ENCODE data around the gene MAP1S.
A peak's percentile ranks its signal among the peaks of the same experiment; 100 is the strongest.

Gene MAP1S

DNA sequence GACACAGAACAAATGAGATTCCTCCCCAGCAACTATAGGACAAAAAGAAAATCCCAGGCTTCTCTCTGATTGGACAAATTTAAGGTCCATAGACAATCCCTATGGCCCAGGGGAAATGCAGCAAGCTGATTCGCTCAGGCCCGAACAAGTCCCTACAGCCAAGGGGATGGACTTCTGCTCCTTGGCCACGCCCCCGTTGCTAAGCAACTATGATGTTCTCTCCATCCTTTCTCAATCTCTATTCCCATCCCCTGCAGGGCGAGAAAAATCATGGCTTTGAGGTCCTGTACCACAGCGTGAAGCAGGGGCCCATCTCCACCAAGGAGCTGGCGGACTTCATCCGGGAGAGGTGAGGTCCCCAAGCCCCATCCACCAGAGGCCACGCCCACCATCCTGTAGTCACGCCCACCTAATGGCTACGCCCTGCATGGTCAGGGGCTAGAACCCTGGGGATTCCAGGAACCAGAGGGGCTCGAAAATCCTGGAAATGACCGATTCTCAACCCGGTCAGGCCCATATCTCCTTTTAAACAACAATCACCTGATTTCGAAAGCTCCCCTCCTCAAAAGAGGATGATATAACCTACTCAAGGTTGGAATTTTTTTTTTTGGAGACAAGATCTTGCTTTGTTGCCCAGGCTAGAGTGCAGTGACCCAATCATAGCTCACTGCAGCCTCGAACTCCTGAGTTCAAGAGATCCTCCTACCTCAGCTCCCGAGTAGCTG is 43.4 kb downstream of the MAP1S start:
- Histone ChIP-seq H3K27me3 (no peaks in the 10 kb centered on the region), H3K4me1 (no peaks in the 10 kb centered on the region), H3K4me3 (ENCODE audit: low read depth, low read length) (peak overlapping the region; percentile 60), H3K9me3 (no peaks in the 10 kb centered on the region), H3K36me3 (no peaks in the 10 kb centered on the region)
- TF ChIP-seq, protein P1, sequence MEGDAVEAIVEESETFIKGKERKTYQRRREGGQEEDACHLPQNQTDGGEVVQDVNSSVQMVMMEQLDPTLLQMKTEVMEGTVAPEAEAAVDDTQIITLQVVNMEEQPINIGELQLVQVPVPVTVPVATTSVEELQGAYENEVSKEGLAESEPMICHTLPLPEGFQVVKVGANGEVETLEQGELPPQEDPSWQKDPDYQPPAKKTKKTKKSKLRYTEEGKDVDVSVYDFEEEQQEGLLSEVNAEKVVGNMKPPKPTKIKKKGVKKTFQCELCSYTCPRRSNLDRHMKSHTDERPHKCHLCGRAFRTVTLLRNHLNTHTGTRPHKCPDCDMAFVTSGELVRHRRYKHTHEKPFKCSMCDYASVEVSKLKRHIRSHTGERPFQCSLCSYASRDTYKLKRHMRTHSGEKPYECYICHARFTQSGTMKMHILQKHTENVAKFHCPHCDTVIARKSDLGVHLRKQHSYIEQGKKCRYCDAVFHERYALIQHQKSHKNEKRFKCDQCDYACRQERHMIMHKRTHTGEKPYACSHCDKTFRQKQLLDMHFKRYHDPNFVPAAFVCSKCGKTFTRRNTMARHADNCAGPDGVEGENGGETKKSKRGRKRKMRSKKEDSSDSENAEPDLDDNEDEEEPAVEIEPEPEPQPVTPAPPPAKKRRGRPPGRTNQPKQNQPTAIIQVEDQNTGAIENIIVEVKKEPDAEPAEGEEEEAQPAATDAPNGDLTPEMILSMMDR (IDR thresholded peaks at IDR 0.05; ENCODE audit: low read depth, low read length), result no peak
- peak; percentile 96 for DNase-seq

DNA sequence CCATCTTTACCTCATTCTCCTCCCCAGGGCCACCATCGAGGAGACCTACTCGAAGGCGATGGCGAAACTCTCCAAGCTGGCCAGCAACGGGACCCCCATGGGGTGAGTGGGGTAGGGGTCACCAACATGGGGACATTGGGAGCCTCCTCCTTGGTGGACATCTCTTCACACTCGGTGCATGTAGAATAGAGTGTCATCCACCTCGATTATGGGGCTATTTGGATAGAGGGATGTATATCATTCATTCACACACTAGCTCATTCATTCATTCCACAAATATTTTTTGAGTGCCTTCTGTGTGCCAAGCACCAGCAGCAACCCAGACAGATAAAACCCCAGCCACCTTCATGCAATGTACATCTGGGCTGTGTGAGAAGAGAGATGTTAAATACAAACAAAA is 45.1 kb downstream of the MAP1S start:
- TF ChIP-seq, protein P1 (IDR thresholded peaks at IDR 0.05; ENCODE audit: low read depth, low read length), result no peak
- Histone ChIP-seq H3K4me1 (no peaks in the 10 kb centered on the region), H3K4me3 (ENCODE audit: low read depth, low read length) (no peak overlapping the region), H3K36me3 (no peaks in the 10 kb centered on the region), H3K27me3 (no peaks in the 10 kb centered on the region), H3K9me3 (no peaks in the 10 kb centered on the region)
- no peak for DNase-seq

DNA sequence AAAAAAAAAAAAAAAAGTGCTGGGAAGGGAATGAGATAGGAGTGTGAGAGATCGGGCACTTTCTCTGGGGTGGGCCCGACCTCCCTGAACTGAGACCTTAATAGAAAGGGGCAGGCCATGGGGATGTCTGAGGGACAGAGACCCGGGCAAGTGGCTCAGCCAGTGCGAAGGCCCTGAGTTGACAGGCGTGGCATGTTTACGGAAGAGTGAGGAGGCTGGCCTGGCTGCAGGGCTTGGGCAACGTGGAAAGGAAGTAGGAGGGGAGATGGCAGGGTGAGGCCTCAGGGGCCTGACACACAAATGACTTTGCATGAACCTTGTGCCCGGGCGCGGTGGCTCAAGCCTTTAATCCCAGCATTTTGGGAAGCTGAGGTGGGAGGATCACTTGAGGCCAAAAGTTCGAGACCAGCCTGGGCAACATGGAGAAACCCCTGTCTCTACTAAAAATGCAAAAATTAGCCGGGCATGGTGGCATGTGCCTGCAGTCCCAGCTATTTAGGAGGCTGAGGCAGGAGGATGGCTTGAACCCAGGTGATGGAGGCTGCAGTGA is 45.9 kb downstream of the MAP1S start:
- Histone ChIP-seq H3K4me1 (no peaks in the 10 kb centered on the region), H3K27me3 (no peaks in the 10 kb centered on the region), H3K9me3 (no peaks in the 10 kb centered on the region), H3K36me3 (no peaks in the 10 kb centered on the region), H3K4me3 (ENCODE audit: low read depth, low read length) (no peak overlapping the region)
- DNase-seq, result no peak
- TF ChIP-seq, protein P1 (IDR thresholded peaks at IDR 0.05; ENCODE audit: low read depth, low read length), result no peak

DNA sequence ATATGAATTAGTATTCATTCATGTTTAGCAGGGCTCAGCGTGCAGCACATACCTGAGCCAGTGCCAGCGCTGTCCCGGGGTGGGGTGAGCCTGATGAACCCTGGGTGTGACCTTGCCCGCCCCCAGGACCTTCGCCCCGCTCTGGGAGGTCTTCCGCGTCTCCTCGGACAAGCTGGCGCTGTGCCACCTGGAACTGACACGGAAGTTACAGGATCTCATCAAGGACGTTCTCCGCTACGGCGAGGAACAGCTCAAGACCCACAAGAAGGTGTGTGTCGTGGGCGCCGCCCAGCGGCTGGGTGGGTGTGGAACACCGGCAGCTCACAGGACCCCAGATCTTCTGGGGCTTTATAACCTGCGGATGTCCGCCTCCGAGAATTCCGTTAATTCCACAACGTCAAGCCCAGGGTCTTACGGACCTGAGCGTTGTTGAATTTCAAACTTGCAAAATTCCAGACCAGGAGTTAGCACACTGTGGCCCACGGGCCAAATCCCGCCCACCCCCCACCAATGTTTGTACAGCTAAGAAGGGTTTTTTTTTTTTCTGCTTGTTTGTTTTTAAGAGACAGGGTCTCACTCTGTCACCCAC is 47.4 kb downstream of the MAP1S start:
- no peaks in the 10 kb centered on the region for H3K36me3 ChIP-seq
- H3K4me3 ChIP-seq (ENCODE audit: low read depth, low read length), result no peak overlapping the region
- H3K27me3 ChIP-seq, result no peaks in the 10 kb centered on the region
- no peaks in the 10 kb centered on the region for H3K4me1 ChIP-seq
- no peaks in the 10 kb centered on the region for H3K9me3 ChIP-seq
- TF ChIP-seq, protein P1 (IDR thresholded peaks at IDR 0.05; ENCODE audit: low read depth, low read length), result peak; percentile 40; the same call in 1 of the 2 replicates
- DNase-seq, result peak; percentile 48

DNA sequence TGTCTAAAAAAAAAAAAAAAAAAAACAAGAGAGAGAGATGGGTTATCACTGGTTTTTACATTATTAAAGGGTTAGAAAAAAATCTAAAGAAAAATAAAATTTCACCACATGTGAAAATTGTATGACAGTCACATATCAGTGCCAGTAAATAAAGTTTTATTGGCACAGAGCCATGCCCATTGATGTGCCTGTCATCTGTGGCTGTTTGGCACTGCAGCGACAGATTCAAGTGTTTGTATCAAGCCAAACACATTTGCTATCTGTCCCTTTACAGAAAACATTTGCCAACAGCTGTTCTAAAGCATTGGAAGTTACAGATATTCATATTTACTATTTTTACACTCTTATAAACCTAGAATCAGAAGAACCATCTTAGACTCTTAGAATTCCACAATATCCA is 48.3 kb downstream of the MAP1S start:
- no peak overlapping the region for H3K4me3 ChIP-seq (ENCODE audit: low read depth, low read length)
- H3K4me1 ChIP-seq, result no peaks in the 10 kb centered on the region
- H3K36me3 ChIP-seq, result no peaks in the 10 kb centered on the region
- no peak for DNase-seq
- H3K27me3 ChIP-seq, result no peaks in the 10 kb centered on the region
- TF ChIP-seq, protein P1 (IDR thresholded peaks at IDR 0.05; ENCODE audit: low read depth, low read length), result no peak
- H3K9me3 ChIP-seq, result no peaks in the 10 kb centered on the region

DNA sequence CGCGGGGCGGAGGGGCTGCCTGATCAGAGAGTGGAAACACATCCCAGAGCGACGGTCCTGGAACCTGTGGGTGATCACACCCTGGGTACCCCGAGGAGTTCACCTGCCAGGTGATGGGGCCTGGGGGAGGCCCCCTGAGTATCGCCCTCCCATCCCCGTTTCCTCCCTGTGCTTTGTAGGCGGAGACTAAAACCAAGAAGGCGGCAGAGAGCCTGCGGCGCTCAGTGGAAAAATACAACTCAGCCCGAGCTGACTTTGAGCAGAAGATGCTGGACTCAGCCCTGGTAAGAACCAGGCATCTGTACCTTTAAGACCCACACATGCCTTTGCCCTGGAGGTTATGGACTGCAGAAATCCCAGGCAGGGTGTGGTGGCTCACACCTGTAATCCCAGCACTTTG is 51.3 kb downstream of the MAP1S start:
- TF ChIP-seq, protein P1 (IDR thresholded peaks at IDR 0.05; ENCODE audit: low read depth, low read length), result no peak

More for the DNA sequence above, 51.3 kb downstream of the MAP1S start:
- Histone ChIP-seq H3K4me1 (peaks cover 3% of the 10 kb centered on the region; the same call in 1 of the 2 replicates), H3K4me3 (ENCODE audit: low read depth, low read length) (no peak overlapping the region), H3K27me3 (no peaks in the 10 kb centered on the region), H3K9me3 (no peaks in the 10 kb centered on the region), H3K36me3 (no peaks in the 10 kb centered on the region)
- no peak for DNase-seq

Measured in BE2C (cell line).